SKM-1 (cell line): ENCODE measurements around the gene RPAP3.

ENCODE experiments used
- DNase-seq: peaks from one replicate; lab custom pipeline; 2025; ENCODE audit not compliant: unreplicated experiment; lab: John Stamatoyannopoulos, UW

The RPAP3 gene

DNA sequence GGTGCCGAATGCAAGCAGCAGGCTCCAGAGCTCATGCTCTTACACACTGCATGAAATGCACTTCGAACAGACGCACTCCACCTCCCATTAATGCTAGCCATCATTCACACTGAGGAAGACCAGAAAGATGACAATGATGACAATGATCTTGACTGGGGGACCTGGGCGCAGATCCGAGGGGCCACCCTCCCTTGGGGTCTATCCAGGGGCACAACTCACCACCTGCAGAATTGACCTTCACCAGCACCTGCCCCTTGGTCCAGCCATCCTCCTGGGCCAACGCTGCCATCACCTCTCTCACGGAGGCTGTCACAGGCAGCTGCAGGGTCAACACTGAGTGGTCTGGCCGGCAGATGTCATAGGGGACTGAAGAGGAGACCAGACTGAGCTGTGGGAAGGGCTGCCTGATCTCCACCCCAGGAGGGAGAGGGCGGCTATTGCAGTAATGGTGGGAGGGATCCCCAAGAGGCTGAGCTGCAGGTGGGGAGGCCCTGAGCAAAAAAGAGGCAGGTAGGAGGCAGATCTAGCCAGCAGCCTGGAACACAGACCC lies 37.6 kb upstream of the RPAP3 start:
- DNase-seq: no peak

DNA sequence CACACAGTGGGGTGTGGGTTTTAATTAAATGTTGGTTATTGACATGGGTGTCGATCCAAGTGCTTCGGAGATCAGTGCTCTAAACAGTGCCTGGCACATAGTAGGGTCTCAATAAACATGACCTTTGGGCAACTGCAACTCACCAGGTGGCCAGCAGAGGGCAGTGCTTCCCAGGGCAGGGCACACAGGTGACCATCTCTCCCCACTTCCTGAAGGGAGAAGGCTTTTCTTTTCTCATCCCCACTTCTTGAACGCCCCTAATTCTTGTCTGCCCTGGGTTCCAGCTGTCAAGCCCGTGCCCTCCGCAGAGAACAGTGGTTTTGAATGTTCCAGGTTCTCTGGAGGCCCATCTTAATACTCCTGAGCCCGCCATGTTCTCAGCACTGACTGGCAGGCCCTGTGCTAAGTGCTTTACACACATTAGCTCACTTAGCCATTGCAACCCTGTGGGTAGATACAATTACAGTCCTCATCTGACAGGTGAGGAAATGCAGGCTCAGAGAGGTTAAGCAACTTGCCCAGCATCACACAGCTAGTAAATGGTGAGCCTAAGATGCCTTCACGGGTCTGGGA lies 36.5 kb upstream of the RPAP3 start:
- DNase-seq: no peak

DNA sequence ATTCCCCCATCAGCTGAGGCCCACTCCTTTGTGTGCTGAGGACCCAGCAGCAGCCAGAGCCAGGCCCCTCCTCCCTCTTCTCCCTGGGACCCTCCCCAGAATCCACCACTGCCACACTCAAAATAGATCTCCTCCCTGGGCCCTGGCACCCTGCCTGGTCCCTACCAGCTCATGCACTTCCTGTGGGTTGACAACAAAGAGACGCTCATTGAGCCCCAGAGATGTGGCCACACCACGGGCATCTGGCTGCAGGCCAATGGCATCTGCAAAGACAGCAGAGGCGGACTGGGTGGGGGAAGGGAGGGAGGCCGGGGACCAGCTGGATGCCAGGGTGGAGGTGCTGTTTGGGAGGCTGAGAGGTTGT lies 35.5 kb upstream of the RPAP3 start:
- no peak for DNase-seq

DNA sequence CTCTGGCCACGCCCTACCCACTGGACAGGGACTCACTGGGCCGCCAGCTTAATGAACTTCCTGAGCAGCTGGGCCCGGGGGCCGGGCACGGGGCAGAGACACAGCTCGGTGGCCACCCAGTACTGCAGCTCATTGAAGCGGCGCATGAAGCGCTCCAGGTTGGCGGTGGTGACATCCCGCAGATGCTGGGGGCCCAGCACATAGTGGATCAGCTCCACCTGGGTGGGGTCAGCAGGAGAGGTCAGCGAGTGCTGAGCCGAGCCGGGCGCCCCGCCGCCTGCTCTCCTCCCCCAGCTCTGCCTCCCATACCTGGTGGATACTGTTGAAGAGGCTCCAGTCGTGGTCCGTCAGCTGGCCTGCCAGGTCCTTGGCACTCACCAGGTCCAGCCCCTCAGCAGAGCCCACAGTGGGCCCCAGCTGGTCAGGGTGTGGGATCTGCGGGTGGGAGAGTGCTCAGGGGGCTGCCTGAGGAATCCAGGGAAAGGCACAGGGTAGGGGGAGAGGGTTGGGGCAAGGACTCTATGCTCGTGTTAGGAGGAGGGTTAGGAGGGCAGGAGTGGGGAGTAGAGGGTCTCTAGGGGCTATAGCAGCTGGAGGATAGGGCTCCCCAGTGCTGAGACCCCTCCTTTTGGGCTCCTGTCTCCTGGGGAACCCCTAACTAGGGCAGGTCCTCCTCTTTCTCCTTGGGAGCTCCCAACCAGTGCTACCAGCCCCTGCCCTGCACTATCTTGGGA lies 34.9 kb upstream of the RPAP3 start:
- DNase-seq: no peak

DNA sequence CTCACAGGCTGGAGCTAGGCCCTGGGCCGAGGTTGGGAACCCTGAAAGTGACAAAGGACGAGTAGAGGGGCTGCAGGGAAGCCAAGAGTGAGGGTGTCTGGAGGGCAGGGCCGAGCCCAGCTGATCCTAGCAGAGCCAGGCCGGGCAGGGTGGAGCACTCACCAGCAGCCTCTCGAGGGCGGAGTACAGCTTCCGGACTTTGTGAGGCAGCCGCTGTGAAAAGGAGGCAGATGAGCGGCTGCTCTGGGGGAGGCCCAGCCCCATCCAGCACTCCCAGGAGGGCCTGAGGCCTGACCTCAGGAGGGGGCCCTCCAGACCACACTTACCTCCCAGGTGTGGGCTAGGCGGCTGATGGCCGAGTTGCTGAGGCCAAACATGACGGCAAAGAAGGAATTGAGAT lies 34.1 kb upstream of the RPAP3 start:
- DNase-seq: no peak

DNA sequence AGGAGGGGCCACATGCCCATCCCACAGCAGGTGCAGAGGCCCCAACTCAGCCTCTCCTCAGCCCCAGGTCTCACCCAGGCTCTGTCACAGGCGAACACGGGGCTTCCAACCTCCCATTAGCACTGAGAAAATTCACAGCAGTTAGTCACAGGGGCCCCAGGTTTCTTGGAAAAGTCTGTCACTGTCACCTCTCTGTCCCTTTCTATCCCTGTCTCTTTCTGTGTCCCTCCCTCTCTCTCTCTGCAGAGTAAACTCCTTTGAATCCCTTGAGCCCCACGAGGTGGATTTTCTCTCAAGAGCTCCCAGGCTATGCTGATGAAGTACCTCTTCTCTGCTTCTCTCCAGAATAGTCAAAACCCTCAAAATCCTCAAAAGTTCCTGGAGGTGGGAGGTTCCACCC lies 33.5 kb upstream of the RPAP3 start:
- no peak for DNase-seq

DNA sequence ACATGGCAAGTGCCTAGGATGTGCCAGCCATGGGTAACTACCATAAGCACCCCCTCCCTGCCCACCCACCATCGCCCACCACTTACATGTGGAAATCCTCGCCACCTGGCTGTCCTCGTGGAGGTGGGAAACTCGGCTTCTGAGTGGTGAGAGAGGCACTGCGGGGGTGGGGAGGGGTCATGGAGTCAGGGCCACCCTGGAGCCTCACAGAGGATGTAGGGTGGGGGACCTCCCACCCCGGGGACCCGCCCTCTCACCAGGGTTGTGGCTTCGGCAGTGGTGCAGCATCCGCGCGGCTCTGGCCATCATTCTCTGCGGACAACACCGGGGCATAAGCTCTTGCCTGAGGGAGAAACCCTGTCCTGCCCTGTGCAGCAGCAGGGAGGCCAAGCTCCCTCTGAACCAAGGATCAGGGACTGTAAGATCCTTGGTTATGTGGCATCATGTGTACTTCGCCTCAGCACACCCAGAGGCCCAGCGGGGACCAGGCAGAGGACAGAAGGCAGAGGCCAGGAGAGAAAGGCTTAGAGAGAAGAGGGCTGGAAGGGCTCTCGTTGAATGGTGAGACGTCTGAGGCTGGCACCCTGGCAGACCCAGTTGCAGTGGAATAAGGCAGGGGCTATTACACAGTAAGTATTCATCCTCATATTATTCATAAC lies 32.2 kb upstream of the RPAP3 start:
- no peak for DNase-seq

DNA sequence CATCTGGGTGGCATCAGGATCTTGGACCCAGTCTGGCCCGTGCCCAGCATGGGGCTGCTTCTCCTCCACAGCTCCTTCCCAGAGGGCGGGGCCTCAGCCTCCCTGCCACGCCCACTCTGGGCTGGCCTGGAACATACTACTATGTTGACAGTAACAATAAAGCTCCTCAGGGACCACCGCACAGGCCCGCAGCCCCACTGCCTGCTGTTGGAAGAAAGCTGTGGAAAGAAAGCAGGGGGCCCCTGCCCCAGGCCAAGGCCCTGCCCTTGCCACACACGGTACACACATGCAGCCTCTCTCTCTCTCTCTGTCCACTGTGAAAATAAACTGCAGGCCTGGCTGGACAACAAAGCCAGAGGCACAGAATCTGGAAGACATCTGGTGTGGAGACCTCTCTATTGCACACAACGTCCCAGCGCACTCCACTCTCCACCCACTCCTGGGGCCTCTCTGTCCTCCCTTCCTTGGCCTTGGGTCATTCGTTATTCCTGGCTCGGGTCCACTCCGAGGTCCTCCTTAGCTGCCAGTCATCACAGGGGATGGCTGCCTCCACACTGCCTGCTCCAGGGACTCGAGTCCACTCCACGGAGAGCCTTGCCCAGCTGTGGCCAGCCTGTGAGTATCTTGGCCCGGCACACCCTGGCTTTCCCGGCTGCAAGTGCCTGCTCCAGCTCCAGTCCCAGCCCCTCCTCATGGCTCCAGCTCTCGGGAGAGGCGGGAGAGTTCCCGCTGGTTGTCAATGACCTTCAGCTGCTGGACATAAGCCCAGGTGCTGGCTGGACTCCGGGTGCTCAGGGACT lies 31.2 kb upstream of the RPAP3 start:
- no peak for DNase-seq

DNA sequence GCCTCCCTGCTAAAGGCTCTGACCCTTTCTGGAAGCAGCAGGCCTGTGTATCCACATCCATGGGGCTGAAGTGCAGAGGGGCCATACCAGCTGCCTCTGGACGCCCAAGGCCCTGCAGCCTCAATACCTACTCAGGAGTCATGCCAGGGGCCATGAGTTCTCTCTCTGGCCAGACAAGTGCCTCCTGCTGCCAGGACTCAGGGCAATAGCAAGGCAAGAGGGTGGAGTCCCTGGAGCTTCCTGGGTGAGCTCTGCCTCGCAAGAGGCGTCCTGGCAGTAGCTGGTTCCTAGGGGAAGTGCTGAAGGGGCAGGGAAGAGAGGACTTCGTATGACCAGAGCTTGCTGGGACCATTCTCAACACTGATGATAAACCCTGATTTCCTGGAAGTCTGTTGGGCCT lies 30.4 kb upstream of the RPAP3 start:
- DNase-seq: no peak

DNA sequence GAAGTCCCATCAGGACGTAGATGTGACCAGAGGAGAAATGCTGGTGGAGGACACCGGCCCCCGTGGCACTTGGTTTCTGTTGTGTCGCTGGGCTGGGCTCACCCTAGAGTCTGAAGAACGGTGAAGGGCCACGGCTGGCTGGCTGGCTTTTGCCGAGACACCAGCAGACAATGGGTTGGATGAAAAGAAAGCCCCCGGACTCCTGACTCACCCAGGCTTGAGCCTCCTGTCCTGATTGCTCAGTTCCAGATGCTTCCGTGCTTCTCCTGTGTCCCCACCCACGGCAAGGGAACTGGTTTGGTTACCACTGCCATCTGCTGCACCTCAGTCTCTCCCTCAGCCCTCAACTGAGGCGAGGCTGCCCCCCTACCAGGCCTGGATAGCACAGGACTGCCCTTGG lies 29.8 kb upstream of the RPAP3 start:
- DNase-seq: no peak

DNA sequence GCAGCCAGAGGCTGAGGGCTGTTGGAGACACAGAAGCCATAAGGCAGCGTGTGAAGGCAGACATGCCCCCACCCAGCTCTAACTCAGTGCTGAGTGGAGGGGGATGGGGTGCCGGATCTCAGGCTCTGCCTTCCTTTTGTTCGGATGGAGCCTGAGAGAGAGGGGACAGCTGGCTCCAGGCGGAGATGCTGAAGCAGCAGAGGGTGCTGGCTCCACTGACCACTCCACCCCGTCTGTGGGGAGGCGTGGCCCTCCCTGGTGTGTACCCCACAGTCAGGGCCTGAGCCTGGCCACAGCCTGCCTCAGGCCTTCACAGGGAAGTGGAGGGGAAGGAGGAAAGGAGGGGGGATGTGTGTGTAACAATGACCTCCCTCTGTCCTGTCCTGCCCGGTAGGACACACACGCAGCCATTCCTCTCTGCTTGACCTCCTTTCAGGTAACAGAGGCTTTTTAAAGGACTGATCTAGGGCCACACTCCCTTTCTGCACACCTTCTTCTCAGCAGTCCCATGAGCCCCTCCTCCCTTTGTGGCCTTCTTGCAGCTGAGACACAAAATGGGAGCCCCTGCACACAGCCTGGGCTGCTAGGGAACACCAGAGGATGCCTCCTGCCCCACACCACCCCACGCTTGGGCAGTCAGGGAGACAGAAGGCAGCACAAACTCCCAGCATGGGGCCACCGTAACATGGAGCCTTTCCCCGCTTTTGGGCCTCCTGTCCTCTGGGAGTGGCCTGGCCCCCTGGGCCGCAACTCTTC lies 29.1 kb upstream of the RPAP3 start:
- no peak for DNase-seq

DNA sequence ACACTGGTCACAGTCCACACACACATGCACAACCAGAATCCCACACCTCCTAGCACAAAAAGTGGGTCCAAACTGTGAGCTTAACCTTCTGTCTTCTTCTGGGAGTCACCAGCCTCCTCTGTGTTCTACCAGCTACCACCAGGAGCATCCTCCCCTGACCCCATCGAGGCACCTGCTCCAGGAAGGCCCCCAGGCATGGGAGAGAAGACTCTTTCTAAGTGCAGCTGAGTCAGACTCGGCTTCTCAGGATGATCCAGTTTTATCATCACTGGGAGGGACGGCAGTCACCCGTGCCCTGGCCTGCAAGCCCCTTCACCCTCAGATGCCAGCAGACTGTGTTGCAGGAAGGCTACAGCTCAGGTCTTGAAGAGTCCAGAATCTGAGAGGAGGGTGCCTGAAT lies 27.3 kb upstream of the RPAP3 start:
- DNase-seq: no peak

DNA sequence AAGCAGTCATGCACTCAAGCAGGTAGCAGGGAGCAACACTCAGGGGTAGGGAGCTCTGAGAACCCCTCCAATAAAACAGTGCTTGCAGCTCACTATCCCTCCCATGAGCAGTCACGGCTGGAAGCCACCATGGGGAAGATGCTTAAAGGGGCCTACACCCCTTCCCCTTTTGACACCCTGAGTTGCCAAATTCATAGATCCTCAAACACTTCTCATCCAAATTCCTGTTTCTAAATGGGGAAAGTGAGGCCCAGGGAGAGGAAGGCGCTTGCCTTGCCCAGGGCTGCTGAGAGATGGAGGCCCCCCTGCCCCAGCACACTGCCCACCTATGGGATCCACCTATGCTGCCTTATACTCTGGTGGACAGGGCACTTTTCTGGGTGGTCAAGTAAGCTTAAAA lies 26.7 kb upstream of the RPAP3 start:
- no peak for DNase-seq

DNA sequence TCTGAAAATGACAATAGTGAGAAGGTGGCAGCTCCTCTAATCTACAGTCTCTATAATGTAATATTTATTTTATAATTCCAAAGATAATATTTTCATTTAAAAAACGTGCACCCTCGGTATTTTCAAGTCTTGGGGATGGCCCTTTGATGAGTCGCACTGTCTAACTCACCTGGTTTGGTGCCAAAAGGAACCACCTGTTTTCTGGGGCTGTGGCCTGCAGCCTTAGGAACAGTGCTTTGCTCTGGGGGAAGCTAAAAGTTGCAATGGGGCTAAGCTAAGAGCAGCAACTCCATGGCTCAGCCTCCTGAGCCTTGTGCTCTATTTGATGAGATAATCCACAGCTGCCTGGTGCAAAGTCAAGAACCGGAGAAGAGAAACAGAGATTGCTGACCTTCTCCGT lies 25.9 kb upstream of the RPAP3 start:
- no peak for DNase-seq

DNA sequence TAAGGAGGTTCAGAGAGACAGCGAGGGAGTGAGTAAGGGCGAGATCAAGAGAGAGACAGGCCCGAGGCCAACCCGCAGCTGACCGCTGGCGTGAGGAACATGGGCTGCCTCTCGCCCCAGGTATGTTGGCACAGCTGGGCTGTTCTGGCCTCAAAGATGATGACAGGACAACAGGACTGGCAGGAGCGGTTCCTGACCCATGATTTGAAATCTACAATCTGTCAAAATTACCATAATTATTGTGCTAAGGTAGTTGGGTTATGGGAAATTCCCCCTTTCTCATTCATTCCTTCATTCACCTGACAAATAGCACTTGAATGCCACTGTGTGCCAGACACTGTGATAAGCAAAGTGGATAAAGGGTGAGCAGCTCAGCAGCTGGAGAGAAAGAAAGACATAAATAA lies 24.5 kb upstream of the RPAP3 start:
- no peak for DNase-seq

DNA sequence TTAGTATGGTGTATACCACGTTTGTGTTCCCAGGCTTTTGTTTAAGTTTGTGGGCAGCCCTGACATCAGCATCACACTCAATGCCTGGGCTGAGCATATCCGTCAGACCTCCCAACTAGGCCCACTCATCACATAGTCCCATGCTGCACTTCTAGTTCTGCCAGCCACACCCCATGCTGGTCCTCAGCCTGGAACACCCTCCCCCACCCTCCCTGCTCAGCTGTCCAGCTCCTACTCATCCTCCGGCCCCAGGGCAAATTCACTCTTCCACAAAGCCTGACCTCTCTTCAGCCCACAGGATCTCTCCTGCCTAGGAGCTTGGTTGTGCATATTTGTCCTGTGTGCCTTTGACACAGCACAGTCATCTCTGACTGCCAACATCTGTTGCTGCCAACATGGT lies 23.4 kb upstream of the RPAP3 start:
- no peak for DNase-seq

DNA sequence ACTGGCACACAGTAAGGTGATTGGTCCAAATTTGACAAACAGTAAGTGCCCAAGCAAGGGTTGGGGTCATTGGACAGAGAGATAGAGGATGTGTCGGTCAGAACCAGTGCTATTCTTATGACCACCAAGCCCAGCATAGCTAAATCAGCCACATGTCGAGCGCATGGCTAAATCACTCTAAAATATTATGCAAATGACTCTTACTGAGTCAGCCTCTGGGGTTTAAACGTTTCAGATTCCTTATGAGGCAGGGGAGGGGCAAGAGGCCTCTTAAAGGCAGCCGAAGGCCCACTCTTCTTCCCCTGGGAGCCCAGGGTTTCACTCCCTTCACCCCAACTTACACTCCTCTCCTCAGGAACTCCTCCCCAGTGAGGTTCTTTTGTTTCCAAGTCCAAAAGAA lies 20.1 kb upstream of the RPAP3 start:
- DNase-seq: no peak

DNA sequence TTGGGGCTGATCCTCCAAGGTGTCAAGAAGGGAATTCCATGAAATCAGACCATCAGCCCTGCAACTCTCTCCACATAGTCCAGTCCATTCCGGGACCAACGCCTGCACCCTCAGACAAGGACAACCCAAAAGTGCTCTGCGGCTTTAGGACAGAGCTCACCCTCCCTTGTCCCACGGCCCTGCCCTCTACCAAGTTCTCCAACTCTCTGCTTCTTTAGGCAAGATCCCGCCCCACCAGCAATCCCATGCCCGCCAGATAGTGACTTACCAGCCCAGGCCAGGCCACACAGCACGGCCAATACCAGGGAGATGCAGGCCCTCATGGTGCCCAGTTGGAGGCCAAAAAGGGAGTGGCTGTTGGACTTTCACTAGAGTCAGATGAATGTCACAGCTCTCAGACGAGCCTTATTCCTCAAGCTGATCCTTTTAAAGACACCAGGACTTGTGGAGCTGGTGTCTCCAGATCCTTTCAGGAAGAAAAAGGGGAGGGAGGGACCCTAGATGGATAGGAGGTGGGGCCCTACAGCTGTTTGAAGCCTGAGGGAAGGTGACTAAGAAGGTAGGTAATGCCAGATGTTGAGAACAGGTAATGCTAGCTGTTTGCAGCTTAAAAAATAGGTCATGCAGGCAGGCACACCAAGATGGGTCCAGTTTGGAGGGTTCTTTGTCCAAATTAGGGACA lies 19.4 kb upstream of the RPAP3 start, which contains the start of gene ENDOU:
ENDOU (minus strand) TSS at position 400 of the 682 bp plus-strand sequence; CDS start at position 323, 77 bp downstream.
- no peak for DNase-seq

DNA sequence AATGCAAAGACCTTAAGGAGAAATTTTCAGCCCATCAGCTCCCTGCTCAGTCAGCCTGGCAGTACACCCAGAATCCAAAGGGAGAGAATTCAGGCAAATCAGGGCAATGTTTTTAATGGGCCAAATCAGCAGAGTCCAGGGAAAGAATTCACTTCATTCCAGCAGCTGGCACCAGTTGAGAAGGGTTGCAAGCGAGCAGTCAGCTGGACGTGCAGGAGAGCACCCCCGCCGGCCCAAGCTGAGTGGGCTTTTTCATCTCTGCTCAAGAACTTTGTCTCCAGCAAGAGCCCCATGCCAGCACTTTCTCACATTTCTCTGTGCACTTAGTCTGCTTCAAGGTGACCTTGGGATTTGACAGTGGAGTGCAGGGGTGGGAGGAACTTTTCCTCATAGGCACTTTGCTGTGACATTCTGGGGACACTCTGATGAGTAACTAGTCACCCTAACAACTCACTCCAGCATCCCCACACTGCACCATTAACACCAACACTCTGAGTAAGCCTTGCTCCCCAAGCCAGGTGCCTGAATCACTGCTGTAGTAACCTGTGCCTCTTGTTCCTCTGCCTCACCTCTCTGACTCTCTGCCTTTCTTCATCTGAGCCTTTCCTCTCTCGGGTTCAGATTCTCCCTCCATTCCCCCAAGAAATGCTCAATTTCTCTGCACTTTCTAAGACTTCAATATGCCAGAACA lies 17.3 kb upstream of the RPAP3 start:
- DNase-seq: no peak
